ENCODE data around the gene ATCAY.

Gene ATCAY

GRCh38 chr19:3836887-3837286 lies 43.6 kb upstream of the ATCAY start:
- no peak overlapping the region for H2AFZ ChIP-seq (ENCODE audit: low read depth, low read length)
- H3K4me1 ChIP-seq (ENCODE audit: insufficient read depth, low read length): no peaks in the 10 kb centered on the region
- no peaks in the 10 kb centered on the region for H4K20me1 ChIP-seq (ENCODE audit: insufficient read depth, low read length)
- no peak overlapping the region for H3K4me3 ChIP-seq (ENCODE audit: low read depth in 1 of 2, low read length in 2 of 2)
- TF ChIP-seq EZH2 (IDR thresholded peaks at IDR 0.05; ENCODE audit: borderline replicate concordance, low read depth, low read length, severe bottlenecking) (no peak), CTCF (IDR thresholded peaks at IDR 0.05; ENCODE audit: borderline replicate concordance, extremely low read depth, low read length, poor library complexity, severe bottlenecking) (no peak)
- H3K9me3 ChIP-seq (ENCODE audit: insufficient read depth, low read length, severe bottlenecking): peaks cover 11% of the 10 kb centered on the region
- no peaks in the 10 kb centered on the region for H3K27me3 ChIP-seq (ENCODE audit: insufficient read depth, low read length, poor library complexity)
- ATAC-seq (ENCODE audit: insufficient read depth, low read depth) (no peak), DNase-seq (no peak)
- H3K9ac ChIP-seq (ENCODE audit: low read depth, low read length): no peak overlapping the region
- H3K36me3 ChIP-seq (ENCODE audit: insufficient read depth, low read length): no peaks in the 10 kb centered on the region
- H3K79me2 ChIP-seq (ENCODE audit: insufficient read depth, low read length): no peaks in the 10 kb centered on the region
- H3K4me2 ChIP-seq (ENCODE audit: insufficient read depth, low read length): no peak overlapping the region
- no peak overlapping the region for H3K27ac ChIP-seq (ENCODE audit: low read length)

GRCh38 chr19:3837332-3837731 lies 43.2 kb upstream of the ATCAY start:
- H3K9ac ChIP-seq (ENCODE audit: low read depth, low read length): no peak overlapping the region
- peaks cover 11% of the 10 kb centered on the region for H3K9me3 ChIP-seq (ENCODE audit: insufficient read depth, low read length, severe bottlenecking)
- no peak overlapping the region for H3K4me2 ChIP-seq (ENCODE audit: insufficient read depth, low read length)
- H3K27ac ChIP-seq (ENCODE audit: low read length): no peak overlapping the region
- TF ChIP-seq EZH2 (IDR thresholded peaks at IDR 0.05; ENCODE audit: borderline replicate concordance, low read depth, low read length, severe bottlenecking) (no peak), CTCF (IDR thresholded peaks at IDR 0.05; ENCODE audit: borderline replicate concordance, extremely low read depth, low read length, poor library complexity, severe bottlenecking) (no peak)
- H2AFZ ChIP-seq (ENCODE audit: low read depth, low read length): no peak overlapping the region
- no peaks in the 10 kb centered on the region for H4K20me1 ChIP-seq (ENCODE audit: insufficient read depth, low read length)
- ATAC-seq (ENCODE audit: insufficient read depth, low read depth): no peak
- no peaks in the 10 kb centered on the region for H3K79me2 ChIP-seq (ENCODE audit: insufficient read depth, low read length)
- H3K4me3 ChIP-seq (ENCODE audit: low read depth in 1 of 2, low read length in 2 of 2): no peak overlapping the region
- no peaks in the 10 kb centered on the region for H3K36me3 ChIP-seq (ENCODE audit: insufficient read depth, low read length)
- H3K27me3 ChIP-seq (ENCODE audit: insufficient read depth, low read length, poor library complexity): no peaks in the 10 kb centered on the region
- H3K4me1 ChIP-seq (ENCODE audit: insufficient read depth, low read length): no peaks in the 10 kb centered on the region
- DNase-seq: no peak

- Histone ChIP-seq H4K20me1 (ENCODE audit: insufficient read depth, low read length) (no peaks in the 10 kb centered on the region), H3K4me3 (ENCODE audit: low read depth in 1 of 2, low read length in 2 of 2) (no peak overlapping the region), H3K4me2 (ENCODE audit: insufficient read depth, low read length) (no peak overlapping the region), H3K27ac (ENCODE audit: low read length) (no peak overlapping the region), H3K4me1 (ENCODE audit: insufficient read depth, low read length) (no peaks in the 10 kb centered on the region), H3K79me2 (ENCODE audit: insufficient read depth, low read length) (no peaks in the 10 kb centered on the region), H3K27me3 (ENCODE audit: insufficient read depth, low read length, poor library complexity) (no peaks in the 10 kb centered on the region), H3K36me3 (ENCODE audit: insufficient read depth, low read length) (no peaks in the 10 kb centered on the region), H3K9ac (ENCODE audit: low read depth, low read length) (no peak overlapping the region), H3K9me3 (ENCODE audit: insufficient read depth, low read length, severe bottlenecking) (peaks cover 11% of the 10 kb centered on the region), H2AFZ (ENCODE audit: low read depth, low read length) (no peak overlapping the region)
- ATAC-seq (ENCODE audit: insufficient read depth, low read depth) (no peak), DNase-seq (no peak)
- no peak for TF ChIP-seq EZH2 (IDR thresholded peaks at IDR 0.05; ENCODE audit: borderline replicate concordance, low read depth, low read length, severe bottlenecking)
- TF ChIP-seq CTCF (IDR thresholded peaks at IDR 0.05; ENCODE audit: borderline replicate concordance, extremely low read depth, low read length, poor library complexity, severe bottlenecking): no peak
Observed at GRCh38 chr19:3837922-3838321, 42.6 kb upstream of the ATCAY start.

- no peaks in the 10 kb centered on the region for H3K36me3 ChIP-seq (ENCODE audit: insufficient read depth, low read length)
- no peaks in the 10 kb centered on the region for H3K4me1 ChIP-seq (ENCODE audit: insufficient read depth, low read length)
- H3K9ac ChIP-seq (ENCODE audit: low read depth, low read length): no peak overlapping the region
- H3K4me3 ChIP-seq (ENCODE audit: low read depth in 1 of 2, low read length in 2 of 2): no peak overlapping the region
- H3K4me2 ChIP-seq (ENCODE audit: insufficient read depth, low read length): no peak overlapping the region
- H2AFZ ChIP-seq (ENCODE audit: low read depth, low read length): no peak overlapping the region
- peaks cover 11% of the 10 kb centered on the region for H3K9me3 ChIP-seq (ENCODE audit: insufficient read depth, low read length, severe bottlenecking)
- H3K79me2 ChIP-seq (ENCODE audit: insufficient read depth, low read length): no peaks in the 10 kb centered on the region
- no peak overlapping the region for H3K27ac ChIP-seq (ENCODE audit: low read length)
- TF ChIP-seq CTCF (IDR thresholded peaks at IDR 0.05; ENCODE audit: borderline replicate concordance, extremely low read depth, low read length, poor library complexity, severe bottlenecking) (no peak), EZH2 (IDR thresholded peaks at IDR 0.05; ENCODE audit: borderline replicate concordance, low read depth, low read length, severe bottlenecking) (no peak)
- no peak for DNase-seq
- no peaks in the 10 kb centered on the region for H4K20me1 ChIP-seq (ENCODE audit: insufficient read depth, low read length)
- no peak for ATAC-seq (ENCODE audit: insufficient read depth, low read depth)
- no peaks in the 10 kb centered on the region for H3K27me3 ChIP-seq (ENCODE audit: insufficient read depth, low read length, poor library complexity)
Observed at GRCh38 chr19:3838661-3839060, 41.8 kb upstream of the ATCAY start.
